Upper lobe of right lung (tissue), 1 donor: ENCODE measurements around the gene SLC38A8. TPM values are rescaled to one million over a fixed set of nuclear protein-coding genes. Genes with fewer than 3 reads are reported as not detected.

Experiments used
- ATAC-seq: fragments of 200-7000 bp; cut with Tn5 transposase; one replicate; pipeline ENCODE4 v1.9.1; 2020; ENCODE audit warnings: mild to moderate bottlenecking, moderate library complexity
- DNase-seq: peaks from one replicate; pipeline ENCODE4 v3.0.0-alpha.2; 2020
- H3K27ac ChIP-seq: fragments of 200-600 bp; one replicate; pipeline ENCODE4 v1.8.0; 2022
- H3K27me3 ChIP-seq: fragments of 200-600 bp; one replicate; pipeline ENCODE4 v1.8.0; 2022; ENCODE audit warnings: mild to moderate bottlenecking
- H3K36me3 ChIP-seq: fragments of 200-600 bp; one replicate; pipeline ENCODE4 v1.8.0; 2022
- H3K4me1 ChIP-seq: fragments of 200-600 bp; one replicate; pipeline ENCODE4 v1.8.0; 2022
- H3K4me3 ChIP-seq: fragments of 200-600 bp; one replicate; pipeline ENCODE4 v1.8.0; 2022; ENCODE audit warnings: mild to moderate bottlenecking
- H3K9me3 ChIP-seq: fragments of 200-600 bp; one replicate; pipeline ENCODE4 v1.8.0; 2022
- CTCF ChIP-seq: fragments of 200-600 bp; IDR thresholded peaks from one replicate; pipeline ENCODE4 v1.8.0; 2022; ENCODE audit warnings: antibody characterized with exemption
- intact Hi-C: fragments of 100-400 bp; cut with DNase I; formaldehyde crosslinking; loops from one replicate; pipeline ENCODE4 v1.11.0; 2022
- long read RNA-seq: library from polyadenylated mRNA; unstranded; transcript quantifications from one replicate; pipeline ENCODE4 v2.0.0, GENCODE V29; 2021
- total RNA-seq: library from RNA; stranded (reverse); fragmentation: NEBNext Ultra II Directional; extraction: Animal tissue kit (Norgen Biotek cat#: 25700); gene quantifications from one replicate; pipeline ENCODE4 v1.2.1, GENCODE V29; 2021
- donor health status: DM: no; HTN: yes; CAD: no; lungs with severe emphysema.

The SLC38A8 gene
- total RNA-seq = not detected
- long read RNA-seq = 0 reads

- H3K9me3 ChIP-seq = no peaks in the 10 kb centered on the region
- H3K27ac ChIP-seq = no peak within 1 kb of the TSS
- H3K36me3 ChIP-seq = no peaks in the 10 kb centered on the region
- peaks cover 5% of the 10 kb centered on the region for H3K27me3 ChIP-seq
- TF ChIP-seq CTCF = no peak
- DNase-seq = peak; percentile 28
- no peak within 1 kb of the TSS for H3K4me3 ChIP-seq
- ATAC-seq = no peak
- no peaks in the 10 kb centered on the region for H3K4me1 ChIP-seq
- intact Hi-C loops = no loop called here
Measured at GRCh38 chr16:84042308-84042878, at the start of gene SLC38A8. Gene SLC38A8, minus strand, starts transcription at chr16:84042795. Its CDS starts 638 bp downstream, at chr16:84042157.

- peaks cover 7% of the 10 kb centered on the region for H3K4me1 ChIP-seq
- H3K36me3 ChIP-seq = peaks cover 100% of the 10 kb centered on the region
- no peak for DNase-seq
- H3K4me3 ChIP-seq = no peak overlapping the region
- TF ChIP-seq CTCF = no peak
- intact Hi-C loops = no loop called here
- no peaks in the 10 kb centered on the region for H3K27me3 ChIP-seq
- no peak for ATAC-seq
- no peaks in the 10 kb centered on the region for H3K9me3 ChIP-seq
- no peak overlapping the region for H3K27ac ChIP-seq
Measured at GRCh38 chr16:84091460-84091859, 48.9 kb upstream of the SLC38A8 start.

DNA sequence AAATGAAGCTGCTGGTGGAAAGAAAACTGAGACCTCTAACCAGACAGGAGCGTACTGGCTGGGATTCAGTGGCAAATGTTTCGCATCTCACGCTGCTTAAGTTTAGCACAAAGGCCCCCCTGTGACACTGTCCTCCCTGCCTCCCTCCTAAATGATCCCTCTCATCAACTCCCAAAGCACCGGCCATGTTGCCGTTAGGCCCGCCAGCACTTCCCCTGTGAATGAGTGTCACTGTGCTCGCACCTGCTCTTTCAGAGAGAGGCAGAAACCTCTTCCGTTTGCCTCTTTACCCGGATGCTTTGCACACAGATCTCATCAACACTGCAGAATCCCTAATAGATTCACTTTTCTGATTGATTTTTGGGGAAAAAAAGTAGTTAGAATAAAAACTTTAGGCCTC, 47.6 kb upstream of the SLC38A8 start:
- no peak for ATAC-seq
- Histone ChIP-seq H3K4me1 (peaks cover 6% of the 10 kb centered on the region), H3K4me3 (no peak overlapping the region), H3K36me3 (peaks cover 96% of the 10 kb centered on the region), H3K9me3 (no peaks in the 10 kb centered on the region), H3K27me3 (no peaks in the 10 kb centered on the region), H3K27ac (no peak overlapping the region)
- intact Hi-C loops = no loop called here
- no peak for TF ChIP-seq CTCF
- DNase-seq = no peak

DNA sequence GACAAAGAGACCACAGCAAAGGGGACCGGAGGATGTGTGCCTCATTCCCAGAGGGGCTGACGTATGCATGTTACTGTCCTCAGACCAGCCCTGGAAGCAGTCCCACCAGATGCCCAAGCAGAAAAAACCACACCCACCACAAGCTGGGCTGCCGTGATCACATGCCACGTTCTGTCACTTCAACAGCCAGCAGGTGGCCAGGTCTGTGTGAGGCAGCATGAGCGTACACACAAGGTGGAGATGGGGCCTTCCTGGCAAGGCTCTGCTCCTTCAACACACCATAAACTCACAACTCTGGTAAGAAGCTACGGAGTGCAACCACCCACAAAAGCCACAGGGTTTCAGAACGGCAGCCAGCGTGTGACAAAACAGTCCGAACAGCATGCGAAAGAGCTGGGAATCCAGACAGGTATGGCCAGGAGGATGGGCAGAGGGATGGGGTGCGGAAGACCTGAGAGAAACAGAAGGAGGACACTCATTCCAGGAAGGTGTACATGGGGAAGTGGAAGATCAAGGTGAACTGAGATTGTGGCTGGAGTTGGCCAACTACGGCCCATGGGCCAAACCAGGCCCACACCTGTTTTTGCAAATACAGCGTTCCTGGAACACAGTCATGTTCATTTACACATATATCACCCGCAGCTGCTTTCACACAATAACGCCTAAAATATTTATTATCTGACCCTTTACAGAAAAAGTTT, 46.2 kb upstream of the SLC38A8 start:
- DNase-seq (no peak), ATAC-seq (no peak)
- Histone ChIP-seq H3K9me3 (no peaks in the 10 kb centered on the region), H3K36me3 (peaks cover 88% of the 10 kb centered on the region), H3K4me1 (peaks cover 11% of the 10 kb centered on the region), H3K27me3 (no peaks in the 10 kb centered on the region), H3K4me3 (no peak overlapping the region), H3K27ac (no peak overlapping the region)
- no peak for TF ChIP-seq CTCF
- intact Hi-C loops = loop anchor here (10.0 kb wide), 1 partner anchor 96 kb away; the partner anchor contains the start of gene TAF1C

DNA sequence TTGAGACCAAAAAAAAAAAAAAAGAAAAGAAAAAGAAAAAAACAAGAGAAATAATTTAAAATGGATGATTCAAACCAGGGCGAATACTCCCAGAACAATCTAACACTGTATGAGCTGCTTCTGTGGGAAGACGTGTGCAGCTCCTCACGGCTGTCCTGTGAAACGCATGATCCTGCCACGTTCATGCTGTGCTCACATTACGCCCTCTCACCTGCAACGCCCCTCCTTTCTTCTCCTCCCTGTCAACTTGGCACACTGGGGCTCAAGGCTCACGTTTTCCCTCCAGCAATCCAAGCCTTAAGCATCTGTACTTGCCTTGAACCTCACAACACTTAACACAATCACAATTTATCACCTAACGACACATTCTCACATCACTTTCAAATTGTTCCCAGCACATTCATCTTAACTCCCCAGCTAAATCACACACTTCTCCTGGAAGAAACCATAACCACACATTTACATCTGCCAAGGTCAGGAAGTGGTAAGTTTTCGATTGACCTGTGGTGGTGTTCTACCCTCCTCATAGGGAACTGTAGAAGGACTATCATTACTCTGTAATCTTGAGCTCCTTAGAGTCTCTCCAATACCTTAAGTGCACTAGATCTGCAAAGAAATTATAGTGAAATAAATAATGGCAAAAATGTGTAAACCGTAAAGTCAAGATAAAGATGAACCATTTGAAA, 45.0 kb upstream of the SLC38A8 start:
- TF ChIP-seq CTCF = no peak
- Histone ChIP-seq H3K27ac (no peak overlapping the region), H3K4me1 (peaks cover 11% of the 10 kb centered on the region), H3K4me3 (no peak overlapping the region), H3K36me3 (peaks cover 88% of the 10 kb centered on the region), H3K9me3 (no peaks in the 10 kb centered on the region), H3K27me3 (no peaks in the 10 kb centered on the region)
- DNase-seq (no peak), ATAC-seq (no peak)
- intact Hi-C loops = loop anchor here (10.0 kb wide), 1 partner anchor 97 kb away; the partner anchor contains the start of gene TAF1C
